Tibial nerve (tissue), 4 donors: Measurements from ENCODE around the gene SOX1. TPM values are rescaled to one million over a fixed set of nuclear protein-coding genes. Genes with fewer than 3 reads are reported as not detected.

Source experiments
- DNase-seq, 2 donors: peaks; one replicate each; pipeline ENCODE4 v3.0.0-alpha.2; 2019; ENCODE audit warnings: low spot score in 2 of 2
- H3K27ac ChIP-seq, 4 donors: fragments of 200-600 bp; sonication (generic) in 3 of 4; one replicate each; pipeline ENCODE4 v1.5.1; 2017 to 2019; ENCODE audit warnings: mild to moderate bottlenecking in 1 of 4
- H3K27me3 ChIP-seq, 2 donors: fragments of 200-600 bp; sonication (generic) in 1 of 2; one replicate each; pipeline versions ENCODE4 v1.5.1 to v1.6.0; 2017 to 2019
- H3K36me3 ChIP-seq, 3 donors: fragments of 200-600 bp; sonication (generic); one replicate each; pipeline ENCODE4 v1.5.1; 2018 to 2019
- H3K4me1 ChIP-seq, 4 donors: fragments of 200-600 bp; sonication (generic) in 3 of 4; one replicate each; pipeline ENCODE4 v1.5.1; 2017 to 2019
- H3K4me3 ChIP-seq, 4 donors: fragments of 200-600 bp; sonication (generic) in 3 of 4; one replicate each; pipeline ENCODE4 v1.5.1; 2017 to 2019; ENCODE audit warnings: mild to moderate bottlenecking in 1 of 4, moderate library complexity in 1 of 4
- H3K9me3 ChIP-seq, 4 donors: fragments of 200-600 bp; sonication (generic) in 3 of 4; one replicate each; pipeline ENCODE4 v1.5.1; 2017 to 2019
- EP300 ChIP-seq, 2 donors: sonication (generic); formaldehyde crosslinking; IDR thresholded peaks; one replicate each; pipeline ENCODE4 v1.6.1; 2017; ENCODE audit warnings: antibody characterized with exemption in 2 of 2, mild to moderate bottlenecking in 1 of 2
- POLR2A ChIP-seq, 2 donors: fragments of 450-650 bp; IDR thresholded peaks; one replicate each; pipeline ENCODE4 v1.6.1; 2017; ENCODE audit warnings: antibody characterized with exemption in 2 of 2, mild to moderate bottlenecking in 2 of 2, moderate library complexity in 2 of 2
- WGBS, 2 donors: methylation state at CpG; one replicate each; pipeline ENCODE4 v1.1.5; 2018; 5-methylcytosine and 5-hydroxymethylcytosine counted together
- total RNA-seq, 4 donors: library from RNA; depleted of rRNA; stranded (reverse); fragments of >200 nt; gene quantifications; one replicate each; pipeline ENCODE4 v1.1.0, GENCODE V29; 2016
- TF ChIP-seq, protein P1 (sequence below), 5 experiments: fragments of 200-600 bp in 3 of 5; fragments of 450-650 bp in 2 of 5; sonication (generic) in 3 of 5; IDR thresholded peaks; one replicate each; pipeline ENCODE4 v1.5.1; 2016 to 2019; ENCODE audit warnings: antibody characterized with exemption in 5 of 5, mild to moderate bottlenecking in 3 of 5, moderate library complexity in 2 of 5

The SOX1 gene
- total RNA-seq, 4 donors from 2014 or later: not detected

DNA sequence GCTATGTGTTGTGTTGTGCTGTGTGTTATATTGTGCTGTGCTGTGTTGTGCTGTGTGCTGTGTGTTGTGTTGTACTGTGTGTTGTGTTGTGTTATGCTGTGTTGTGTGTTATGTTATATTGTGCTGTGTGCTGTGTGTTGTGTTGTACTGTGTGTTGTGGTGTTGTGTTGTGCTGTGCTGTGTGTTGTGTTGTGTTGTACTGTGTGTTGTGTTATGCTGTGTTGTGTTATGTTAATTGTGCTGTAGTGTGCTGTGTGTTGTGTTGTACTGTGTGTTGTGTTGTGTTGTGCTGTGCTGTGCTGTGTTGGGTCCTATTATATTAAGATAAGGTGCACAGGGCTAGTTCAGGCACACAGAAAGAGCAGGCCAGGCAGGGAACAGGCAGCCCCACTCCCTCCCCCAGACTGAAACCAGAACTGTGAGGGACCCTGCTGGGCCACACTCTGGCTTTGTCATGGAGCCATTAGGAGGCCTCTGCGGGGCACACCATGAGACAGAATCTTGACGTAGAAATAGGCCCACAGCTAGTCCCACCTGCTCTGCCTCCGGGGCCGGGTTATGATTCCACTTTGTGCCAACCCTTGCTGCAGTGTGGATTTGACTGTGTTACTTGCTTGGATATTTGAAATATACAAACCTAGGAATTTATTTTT, 12.1 kb downstream of the SOX1 start:
- no peak overlapping the region for H3K4me3 ChIP-seq
- peaks cover 0 to 66% of the 10 kb centered on the region in 2 donors for H3K27me3 ChIP-seq
- H3K9me3 ChIP-seq: peaks cover 0 to 18% (median 4%) of the 10 kb centered on the region in 4 donors
- TF ChIP-seq EP300 (IDR thresholded peaks at IDR 0.05): no peak
- TF ChIP-seq POLR2A (IDR thresholded peaks at IDR 0.05): no peak
- TF ChIP-seq, protein P1, sequence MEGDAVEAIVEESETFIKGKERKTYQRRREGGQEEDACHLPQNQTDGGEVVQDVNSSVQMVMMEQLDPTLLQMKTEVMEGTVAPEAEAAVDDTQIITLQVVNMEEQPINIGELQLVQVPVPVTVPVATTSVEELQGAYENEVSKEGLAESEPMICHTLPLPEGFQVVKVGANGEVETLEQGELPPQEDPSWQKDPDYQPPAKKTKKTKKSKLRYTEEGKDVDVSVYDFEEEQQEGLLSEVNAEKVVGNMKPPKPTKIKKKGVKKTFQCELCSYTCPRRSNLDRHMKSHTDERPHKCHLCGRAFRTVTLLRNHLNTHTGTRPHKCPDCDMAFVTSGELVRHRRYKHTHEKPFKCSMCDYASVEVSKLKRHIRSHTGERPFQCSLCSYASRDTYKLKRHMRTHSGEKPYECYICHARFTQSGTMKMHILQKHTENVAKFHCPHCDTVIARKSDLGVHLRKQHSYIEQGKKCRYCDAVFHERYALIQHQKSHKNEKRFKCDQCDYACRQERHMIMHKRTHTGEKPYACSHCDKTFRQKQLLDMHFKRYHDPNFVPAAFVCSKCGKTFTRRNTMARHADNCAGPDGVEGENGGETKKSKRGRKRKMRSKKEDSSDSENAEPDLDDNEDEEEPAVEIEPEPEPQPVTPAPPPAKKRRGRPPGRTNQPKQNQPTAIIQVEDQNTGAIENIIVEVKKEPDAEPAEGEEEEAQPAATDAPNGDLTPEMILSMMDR (IDR thresholded peaks at IDR 0.05): no peak
- WGBS, 2 donors: 57 to 60% methylated on average over 4 of the region's 4 CpGs
- no peak for DNase-seq
- no peaks in the 10 kb centered on the region for H3K4me1 ChIP-seq
- no peak overlapping the region for H3K27ac ChIP-seq
- no peaks in the 10 kb centered on the region for H3K36me3 ChIP-seq

- no peak for DNase-seq
- 37 to 69% methylated on average over 6 of the region's 6 CpGs for WGBS, 2 donors
- Histone ChIP-seq H3K4me1 (no peaks in the 10 kb centered on the region), H3K4me3 (no peak overlapping the region), H3K9me3 (peaks cover 0 to 25% (median 7%) of the 10 kb centered on the region in 4 donors), H3K27ac (no peak overlapping the region), H3K36me3 (no peaks in the 10 kb centered on the region), H3K27me3 (peaks cover 0 to 59% of the 10 kb centered on the region in 2 donors)
- TF ChIP-seq EP300 (IDR thresholded peaks at IDR 0.05): no peak
Measured at GRCh38 chr13:112079696-112080095, 12.7 kb downstream of the SOX1 start.

DNA sequence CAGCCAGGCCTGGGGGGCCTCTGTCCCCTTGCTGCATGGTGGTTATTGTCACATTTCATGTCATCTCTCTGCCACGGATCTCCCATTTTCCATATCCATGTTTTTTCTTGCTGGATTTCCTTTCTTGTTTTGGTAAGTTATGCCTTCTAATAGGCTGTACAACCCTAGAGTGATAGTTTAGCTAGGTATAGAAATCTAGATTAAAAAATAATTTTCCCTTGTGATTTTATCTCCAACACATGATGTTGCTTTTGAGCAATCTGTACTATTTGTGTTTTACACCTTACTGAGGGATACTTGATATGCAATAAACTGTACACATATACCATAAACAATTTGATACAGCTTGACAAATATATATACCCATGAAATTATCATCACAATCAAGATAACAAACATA, 17.0 kb downstream of the SOX1 start:
- no peaks in the 10 kb centered on the region for H3K36me3 ChIP-seq
- no peak overlapping the region for H3K4me3 ChIP-seq
- peaks cover 0 to 36% (median 7%) of the 10 kb centered on the region in 4 donors for H3K9me3 ChIP-seq
- no peaks in the 10 kb centered on the region for H3K4me1 ChIP-seq
- WGBS, 2 donors: 98 to 100% methylated on average over 1 of the region's 1 CpG
- DNase-seq: no peak
- H3K27ac ChIP-seq: no peak overlapping the region
- H3K27me3 ChIP-seq: peaks cover 0 to 16% of the 10 kb centered on the region in 2 donors
- no peak for TF ChIP-seq POLR2A (IDR thresholded peaks at IDR 0.05)
- no peak for TF ChIP-seq EP300 (IDR thresholded peaks at IDR 0.05)
- TF ChIP-seq, protein P1 (IDR thresholded peaks at IDR 0.05): no peak

DNA sequence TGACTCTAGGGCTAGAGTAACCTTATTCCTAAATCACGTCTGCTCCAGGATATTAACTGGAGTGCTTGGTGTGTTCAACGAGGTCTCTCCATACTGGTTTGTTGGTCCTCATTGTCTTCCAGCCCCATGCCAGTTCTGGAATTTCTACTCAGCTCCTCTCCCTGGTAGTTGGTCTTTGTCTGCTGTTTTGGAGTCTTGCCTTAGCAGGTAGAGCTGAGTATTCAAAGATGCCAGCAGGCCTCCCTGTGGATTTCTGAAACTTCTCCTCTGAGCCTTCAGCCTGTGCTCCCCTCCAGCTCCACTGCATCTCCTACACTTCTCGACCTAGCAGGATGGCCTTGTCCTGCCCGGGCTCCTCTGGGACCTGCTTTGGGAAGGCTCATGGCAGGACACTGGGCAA, 25.5 kb downstream of the SOX1 start:
- Histone ChIP-seq H3K4me3 (no peak overlapping the region), H3K27ac (no peak overlapping the region), H3K27me3 (peaks cover 0 to 2% of the 10 kb centered on the region in 2 donors), H3K9me3 (no peaks in the 10 kb centered on the region), H3K36me3 (no peaks in the 10 kb centered on the region), H3K4me1 (no peaks in the 10 kb centered on the region)
- 56 to 67% methylated on average over 4 of the region's 4 CpGs for WGBS, 2 donors
- no peak for DNase-seq
- TF ChIP-seq EP300 (IDR thresholded peaks at IDR 0.05) (no peak), POLR2A (IDR thresholded peaks at IDR 0.05) (no peak)
- TF ChIP-seq, protein P1 (IDR thresholded peaks at IDR 0.05): no peak

- peaks cover 0 to 7% of the 10 kb centered on the region in 2 donors for H3K27me3 ChIP-seq
- WGBS, 2 donors: 84 to 88% methylated on average over 9 of the region's 9 CpGs
- DNase-seq: no peak
- H3K27ac ChIP-seq: no peak overlapping the region
- H3K9me3 ChIP-seq: no peaks in the 10 kb centered on the region
- no peaks in the 10 kb centered on the region for H3K36me3 ChIP-seq
- TF ChIP-seq EP300 (IDR thresholded peaks at IDR 0.05) (no peak), POLR2A (IDR thresholded peaks at IDR 0.05) (no peak)
- TF ChIP-seq, protein P1 (IDR thresholded peaks at IDR 0.05): no peak
- no peak overlapping the region for H3K4me3 ChIP-seq
- H3K4me1 ChIP-seq: no peaks in the 10 kb centered on the region
Measured at GRCh38 chr13:112095354-112095753, 28.4 kb downstream of the SOX1 start.
